Calu3 (cell line): ENCODE measurements around the gene CELF4. TPM values are rescaled to one million over a fixed set of nuclear protein-coding genes. Genes with fewer than 3 reads are reported as not detected.

Experiments used
- BruUV-seq: library from RNA; stranded (reverse); fragments of 400-500 nt; replicated peaks from 2 replicates; lab custom pipeline; 2021; lab: Mats Ljungman, UMichigan
- CTCF ChIA-PET: fragments of 300-600 bp; sonication (Branson Sonifier 250); formaldehyde crosslinking; loops from one replicate; lab custom pipeline; 2022; ENCODE audit warnings: antibody characterized with exemption; lab: Charles Lee
- DNase-seq: peaks from one replicate; pipeline ENCODE4 v3.0.0; 2022
- H3K27ac Mint-ChIP-seq: one replicate; pipeline ENCODE4 v1.8.0; 2022; ENCODE audit warnings: mixed read lengths; ENCODE audit not compliant: unreplicated experiment
- H3K27me3 Mint-ChIP-seq: one replicate; pipeline ENCODE4 v1.8.0; 2022; ENCODE audit warnings: mixed read lengths; ENCODE audit not compliant: unreplicated experiment
- H3K36me3 Mint-ChIP-seq: one replicate; pipeline ENCODE4 v1.8.0; 2022; ENCODE audit warnings: mild to moderate bottlenecking, moderate library complexity, mixed read lengths; ENCODE audit not compliant: insufficient read depth, unreplicated experiment
- H3K4me1 Mint-ChIP-seq: one replicate; pipeline ENCODE4 v1.8.0; 2022; ENCODE audit warnings: mild to moderate bottlenecking, low read depth, mixed read lengths; ENCODE audit not compliant: unreplicated experiment
- H3K4me3 Mint-ChIP-seq: one replicate; pipeline ENCODE4 v1.8.0; 2022; ENCODE audit warnings: mild to moderate bottlenecking, low read depth, moderate library complexity, mixed read lengths; ENCODE audit not compliant: unreplicated experiment
- H3K9me3 Mint-ChIP-seq: one replicate; pipeline ENCODE4 v1.8.0; 2022; ENCODE audit warnings: low read depth, mixed read lengths; ENCODE audit not compliant: unreplicated experiment
- intact Hi-C: fragments of 100-400 bp; cut with micrococcal nuclease; formaldehyde crosslinking; loops from one replicate; pipeline ENCODE4 v1.10.0; 2022; ENCODE audit not compliant: unreplicated experiment
- total RNA-seq: library from RNA; stranded (reverse); gene quantifications from 2 replicates; pipeline ENCODE4 v1.2.3, GENCODE V29; 2022
- TF ChIP-seq, protein P1 (sequence below): fragments of 200-600 bp; IDR thresholded peaks from one replicate; pipeline ENCODE4 v1.8.0; 2022; ENCODE audit warnings: antibody characterized with exemption; ENCODE audit not compliant: unreplicated experiment

Gene CELF4
- total RNA-seq, 1 experiment from 2014 or later, result 7.8 TPM

DNA sequence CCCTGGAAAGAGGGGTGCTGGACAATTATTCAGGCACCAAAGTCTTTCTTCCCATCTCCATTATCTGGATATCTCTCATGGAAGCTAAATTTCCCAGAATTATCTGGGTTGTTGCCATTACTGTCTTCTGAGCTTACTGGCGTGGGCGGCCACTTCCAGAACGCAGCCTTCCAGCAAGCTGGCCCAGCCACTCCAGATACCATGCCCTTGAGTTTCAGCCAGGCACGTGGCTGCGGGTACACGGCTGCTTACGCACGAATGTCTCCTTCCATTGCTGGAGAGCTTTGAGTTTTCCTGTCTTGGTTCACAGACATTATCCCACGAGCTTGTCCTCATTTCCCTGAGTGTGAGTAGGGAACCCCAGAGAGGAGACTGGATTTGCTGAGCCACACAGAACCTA is 32.7 kb downstream of the CELF4 start:
- TF ChIP-seq, protein P1, sequence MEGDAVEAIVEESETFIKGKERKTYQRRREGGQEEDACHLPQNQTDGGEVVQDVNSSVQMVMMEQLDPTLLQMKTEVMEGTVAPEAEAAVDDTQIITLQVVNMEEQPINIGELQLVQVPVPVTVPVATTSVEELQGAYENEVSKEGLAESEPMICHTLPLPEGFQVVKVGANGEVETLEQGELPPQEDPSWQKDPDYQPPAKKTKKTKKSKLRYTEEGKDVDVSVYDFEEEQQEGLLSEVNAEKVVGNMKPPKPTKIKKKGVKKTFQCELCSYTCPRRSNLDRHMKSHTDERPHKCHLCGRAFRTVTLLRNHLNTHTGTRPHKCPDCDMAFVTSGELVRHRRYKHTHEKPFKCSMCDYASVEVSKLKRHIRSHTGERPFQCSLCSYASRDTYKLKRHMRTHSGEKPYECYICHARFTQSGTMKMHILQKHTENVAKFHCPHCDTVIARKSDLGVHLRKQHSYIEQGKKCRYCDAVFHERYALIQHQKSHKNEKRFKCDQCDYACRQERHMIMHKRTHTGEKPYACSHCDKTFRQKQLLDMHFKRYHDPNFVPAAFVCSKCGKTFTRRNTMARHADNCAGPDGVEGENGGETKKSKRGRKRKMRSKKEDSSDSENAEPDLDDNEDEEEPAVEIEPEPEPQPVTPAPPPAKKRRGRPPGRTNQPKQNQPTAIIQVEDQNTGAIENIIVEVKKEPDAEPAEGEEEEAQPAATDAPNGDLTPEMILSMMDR, result no peak
- peaks cover 9% of the 10 kb centered on the region for H3K4me1 Mint-ChIP-seq
- CTCF ChIA-PET, result interaction anchor here (0.7 kb wide), 1 partner anchor 145 kb away, joined by 3 read pairs; no protein-coding TSS in a partner anchor
- no peaks in the 10 kb centered on the region for H3K9me3 Mint-ChIP-seq
- no peak for DNase-seq
- BruUV-seq, result no TSS peak
- no peak overlapping the region for H3K4me3 Mint-ChIP-seq
- peaks cover 4% of the 10 kb centered on the region for H3K36me3 Mint-ChIP-seq
- no peak overlapping the region for H3K27ac Mint-ChIP-seq
- H3K27me3 Mint-ChIP-seq, result peaks cover 100% of the 10 kb centered on the region
- intact Hi-C loops, result no loop called here

DNA sequence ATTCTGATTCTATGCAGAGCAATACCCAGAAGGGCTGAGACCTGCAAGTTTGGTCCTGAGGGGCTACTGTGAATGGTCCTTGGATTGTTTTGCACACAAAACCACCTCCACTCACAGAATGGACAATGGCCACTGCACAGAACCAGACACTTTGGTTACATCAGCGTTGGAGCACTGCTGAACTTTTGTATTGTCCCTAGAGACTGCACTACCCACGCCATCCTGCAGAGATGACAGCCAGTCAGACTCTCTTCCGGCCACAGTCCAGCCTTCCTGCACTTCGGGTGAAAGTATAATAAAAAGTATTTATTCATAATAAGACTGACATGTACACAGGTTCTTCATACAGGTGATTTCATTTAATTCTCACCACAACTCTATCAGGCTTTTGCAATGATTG is 35.7 kb downstream of the CELF4 start:
- Mint-ChIP-seq H3K4me3 (no peak overlapping the region), H3K27ac (no peak overlapping the region), H3K9me3 (no peaks in the 10 kb centered on the region), H3K4me1 (peaks cover 9% of the 10 kb centered on the region), H3K27me3 (peaks cover 100% of the 10 kb centered on the region), H3K36me3 (peaks cover 4% of the 10 kb centered on the region)
- intact Hi-C loops, result no loop called here
- CTCF ChIA-PET, result no interaction called here
- TF ChIP-seq, protein P1, result no peak
- BruUV-seq, result no TSS peak
- DNase-seq, result no peak

DNA sequence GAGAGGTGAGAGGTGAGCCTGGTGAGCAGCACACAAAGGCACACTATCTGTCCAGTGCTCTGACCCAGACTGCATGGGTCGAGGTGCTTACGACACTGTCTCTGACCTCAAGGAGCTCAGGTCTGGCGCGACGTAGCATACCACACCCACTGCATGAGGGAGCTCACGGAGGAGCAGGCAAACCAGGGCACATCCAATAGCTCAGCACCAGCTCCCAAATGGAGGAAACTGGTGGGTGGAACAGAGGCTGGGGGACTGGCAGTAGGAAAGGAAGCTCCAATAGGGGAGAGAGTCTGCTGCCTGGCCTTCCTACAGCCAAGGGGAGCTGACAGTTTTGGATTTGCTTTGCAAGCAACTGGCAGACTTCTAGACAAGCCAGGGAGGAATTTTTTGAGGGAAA is 36.3 kb downstream of the CELF4 start:
- no TSS peak for BruUV-seq
- H3K27me3 Mint-ChIP-seq, result peaks cover 100% of the 10 kb centered on the region
- TF ChIP-seq, protein P1, result no peak
- H3K4me1 Mint-ChIP-seq, result peaks cover 9% of the 10 kb centered on the region
- H3K9me3 Mint-ChIP-seq, result no peaks in the 10 kb centered on the region
- DNase-seq, result no peak
- intact Hi-C loops, result no loop called here
- CTCF ChIA-PET, result no interaction called here
- H3K36me3 Mint-ChIP-seq, result peaks cover 4% of the 10 kb centered on the region
- no peak overlapping the region for H3K27ac Mint-ChIP-seq
- H3K4me3 Mint-ChIP-seq, result no peak overlapping the region

GRCh38 chr18:37527395-37527794 is 38.2 kb downstream of the CELF4 start:
- DNase-seq, result no peak
- TF ChIP-seq, protein P1, result no peak
- CTCF ChIA-PET, result interaction anchor here (0.6 kb wide), 2 partner anchors 14 to 1046 kb away, joined by 3 to 4 read pairs; no protein-coding TSS in a partner anchor
- Mint-ChIP-seq H3K27ac (no peak overlapping the region), H3K36me3 (peaks cover 4% of the 10 kb centered on the region), H3K4me3 (no peak overlapping the region), H3K9me3 (no peaks in the 10 kb centered on the region), H3K4me1 (peaks cover 9% of the 10 kb centered on the region), H3K27me3 (peaks cover 100% of the 10 kb centered on the region)
- no TSS peak for BruUV-seq
- intact Hi-C loops, result no loop called here
